ENCODE measurements around the gene MGST3.

Gene MGST3

GRCh38 chr1:165703648-165704047 lies 72.6 kb downstream of the MGST3 start:
- H3K27me3 Mint-ChIP-seq (ENCODE audit: low read depth, poor library complexity): peaks cover 25% of the 10 kb centered on the region
- no peak overlapping the region for H3K4me3 Mint-ChIP-seq
- no peak for TF ChIP-seq CTCF (IDR thresholded peaks at IDR 0.05)
- no peak for DNase-seq
- H3K9me3 Mint-ChIP-seq: no peaks in the 10 kb centered on the region
- H3K4me1 Mint-ChIP-seq: peaks cover 3% of the 10 kb centered on the region
- no peaks in the 10 kb centered on the region for H3K36me3 Mint-ChIP-seq (ENCODE audit: low read depth)
- no peak overlapping the region for H3K27ac Mint-ChIP-seq
